ENCODE measurements around the gene GSTA5.
"Not testable (repeated sequence)": the region's sequence is repeated elsewhere in the genome, so short reads cannot be mapped to it uniquely, and the experiment has no call there.

GSTA5 gene

DNA sequence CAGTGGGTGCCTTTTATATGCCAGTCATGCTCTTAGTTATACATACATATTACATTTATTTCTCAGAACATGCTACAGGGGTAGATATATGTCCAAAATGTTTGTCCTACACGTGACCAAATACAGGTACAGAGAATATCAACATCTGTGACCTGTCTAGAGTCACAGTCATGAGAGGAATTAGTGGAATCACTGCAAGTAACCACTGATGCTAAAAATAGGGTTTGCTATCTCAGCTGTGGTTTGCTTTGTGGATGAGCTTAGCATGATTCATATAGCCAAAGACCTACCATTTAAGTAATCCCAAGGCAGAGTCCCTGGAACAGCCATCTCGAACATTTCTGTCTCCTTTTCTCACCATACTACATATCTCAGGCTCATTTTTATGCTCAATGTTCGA is 36.6 kb upstream of the GSTA5 start:
- TF ChIP-seq, protein P1, sequence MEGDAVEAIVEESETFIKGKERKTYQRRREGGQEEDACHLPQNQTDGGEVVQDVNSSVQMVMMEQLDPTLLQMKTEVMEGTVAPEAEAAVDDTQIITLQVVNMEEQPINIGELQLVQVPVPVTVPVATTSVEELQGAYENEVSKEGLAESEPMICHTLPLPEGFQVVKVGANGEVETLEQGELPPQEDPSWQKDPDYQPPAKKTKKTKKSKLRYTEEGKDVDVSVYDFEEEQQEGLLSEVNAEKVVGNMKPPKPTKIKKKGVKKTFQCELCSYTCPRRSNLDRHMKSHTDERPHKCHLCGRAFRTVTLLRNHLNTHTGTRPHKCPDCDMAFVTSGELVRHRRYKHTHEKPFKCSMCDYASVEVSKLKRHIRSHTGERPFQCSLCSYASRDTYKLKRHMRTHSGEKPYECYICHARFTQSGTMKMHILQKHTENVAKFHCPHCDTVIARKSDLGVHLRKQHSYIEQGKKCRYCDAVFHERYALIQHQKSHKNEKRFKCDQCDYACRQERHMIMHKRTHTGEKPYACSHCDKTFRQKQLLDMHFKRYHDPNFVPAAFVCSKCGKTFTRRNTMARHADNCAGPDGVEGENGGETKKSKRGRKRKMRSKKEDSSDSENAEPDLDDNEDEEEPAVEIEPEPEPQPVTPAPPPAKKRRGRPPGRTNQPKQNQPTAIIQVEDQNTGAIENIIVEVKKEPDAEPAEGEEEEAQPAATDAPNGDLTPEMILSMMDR (IDR thresholded peaks at IDR 0.05; ENCODE audit: low read length, missing control alignments) = no peak
- no peak overlapping the region for H3K4me3 ChIP-seq (replicated peaks; ENCODE audit: low read depth, low read length)
- peak; percentile 80 for DNase-seq (ENCODE audit: low read depth)

DNA sequence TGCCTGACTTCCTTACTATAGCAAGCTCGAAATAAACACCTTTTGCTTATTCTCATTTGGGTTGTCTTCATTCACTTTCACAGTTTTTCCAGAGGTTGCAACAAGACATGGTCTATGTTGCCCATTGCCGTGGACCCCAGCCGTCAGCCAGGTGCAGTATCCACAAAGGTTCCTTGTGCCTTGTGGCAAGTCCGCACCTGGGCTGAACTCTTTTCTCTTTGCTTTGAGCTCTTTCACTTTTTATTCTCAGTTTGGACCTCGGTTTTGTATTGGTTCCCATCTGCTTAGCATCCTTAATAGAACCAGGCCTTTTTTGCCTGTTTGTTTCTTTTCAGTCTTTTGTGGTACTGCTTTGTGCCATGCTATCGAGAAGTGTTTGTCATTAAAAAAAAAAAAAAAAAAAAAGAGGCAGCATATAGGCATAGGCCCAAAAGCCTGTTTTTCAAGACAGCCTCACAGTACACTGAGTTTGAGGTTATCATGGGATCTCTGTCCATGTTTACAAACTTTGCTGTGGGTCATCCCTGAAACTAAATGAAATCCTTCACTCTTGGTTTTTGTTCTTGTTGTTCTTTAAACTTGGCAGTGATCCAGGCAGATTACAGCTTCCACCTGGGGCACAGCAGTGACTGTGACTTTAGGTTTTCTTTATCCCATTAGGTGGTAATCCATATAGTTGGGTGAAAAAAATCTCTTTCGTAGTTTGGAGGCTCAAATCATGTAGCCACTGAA is 35.6 kb upstream of the GSTA5 start:
- peak; percentile 10 for DNase-seq (ENCODE audit: low read depth)
- no peak overlapping the region for H3K4me3 ChIP-seq (replicated peaks; ENCODE audit: low read depth, low read length)
- TF ChIP-seq, protein P1 (IDR thresholded peaks at IDR 0.05; ENCODE audit: low read length, missing control alignments) = no peak

DNA sequence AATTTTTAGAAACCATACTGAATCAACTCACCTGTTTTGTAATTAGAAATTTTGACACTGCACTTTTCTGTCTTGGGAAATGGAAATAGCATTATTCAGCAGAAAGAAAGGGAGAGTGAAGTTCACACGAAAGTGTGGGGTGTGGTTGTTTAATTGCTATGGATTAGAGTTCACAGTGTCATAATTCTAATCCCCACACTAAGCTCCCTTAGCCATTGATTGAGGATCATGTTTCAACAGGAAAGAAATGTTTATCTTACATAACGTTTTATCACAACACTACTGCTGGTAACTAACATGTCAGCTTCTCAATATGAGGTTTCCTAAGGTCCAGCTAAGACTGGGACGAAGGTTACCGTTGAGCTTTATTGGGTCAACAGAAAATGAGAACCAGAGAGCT is 31.4 kb upstream of the GSTA5 start:
- no peak for DNase-seq (ENCODE audit: low read depth)
- H3K4me3 ChIP-seq (replicated peaks; ENCODE audit: low read depth, low read length) = no peak overlapping the region
- TF ChIP-seq, protein P1 (IDR thresholded peaks at IDR 0.05; ENCODE audit: low read length, missing control alignments) = no peak

DNA sequence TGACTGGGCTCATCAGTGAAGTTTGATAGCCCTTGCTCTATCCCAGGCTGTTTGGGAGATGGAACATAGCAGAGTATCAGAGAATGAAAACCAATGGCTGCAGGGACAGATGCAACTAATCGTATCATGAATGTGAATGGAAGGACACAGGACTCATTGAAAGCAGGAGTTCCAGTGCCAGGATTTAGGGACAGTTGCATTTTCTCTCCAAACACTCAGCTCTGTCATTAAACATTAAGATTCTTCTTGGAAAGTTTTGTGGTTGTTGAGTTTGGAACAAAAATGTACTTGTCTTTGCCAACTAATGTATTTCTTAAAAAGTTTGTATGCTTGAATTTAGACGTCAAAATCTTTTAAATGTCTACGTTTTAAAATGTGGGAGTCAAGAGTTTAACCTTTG is 31.0 kb upstream of the GSTA5 start:
- H3K4me3 ChIP-seq (replicated peaks; ENCODE audit: low read depth, low read length) = no peak overlapping the region
- no peak for DNase-seq (ENCODE audit: low read depth)
- TF ChIP-seq, protein P1 (IDR thresholded peaks at IDR 0.05; ENCODE audit: low read length, missing control alignments) = no peak

DNA sequence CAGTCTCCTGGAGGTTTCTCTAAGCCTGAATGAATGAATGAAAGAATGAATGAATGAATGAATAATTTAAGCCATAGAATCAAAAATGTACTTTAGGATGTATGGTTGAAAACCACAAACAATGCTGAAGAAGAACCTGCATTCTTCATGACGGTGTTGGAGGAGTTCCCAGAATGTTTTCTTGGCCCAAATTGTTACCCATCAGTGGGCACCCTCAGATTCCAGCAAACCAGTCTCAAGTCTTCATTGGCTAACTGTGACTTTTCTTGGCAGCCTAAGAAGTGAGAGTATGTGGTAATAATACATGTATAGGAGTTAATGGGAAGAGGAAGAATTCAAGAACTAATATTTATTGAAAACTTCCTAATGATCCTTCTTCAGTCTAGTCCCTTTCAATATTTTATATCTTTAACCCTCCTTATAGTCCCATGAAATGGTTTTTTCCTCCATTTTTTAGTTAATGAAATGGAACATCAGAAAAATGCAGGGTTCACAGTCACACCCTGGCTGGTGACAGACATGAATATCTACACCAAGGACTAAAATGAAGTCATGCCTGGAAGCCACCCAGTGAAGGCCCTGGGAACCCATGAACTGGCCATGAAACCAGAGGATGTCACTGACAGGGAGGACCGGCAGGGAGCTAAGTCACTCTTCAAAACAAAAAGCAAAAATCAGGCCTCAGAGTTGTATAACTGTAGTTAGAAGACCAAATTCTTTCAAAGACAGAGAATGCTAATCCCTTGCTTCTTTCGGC is 29.9 kb upstream of the GSTA5 start:
- peak; percentile 35 for DNase-seq (ENCODE audit: low read depth)
- H3K4me3 ChIP-seq (replicated peaks; ENCODE audit: low read depth, low read length) = not testable (repeated sequence)

DNA sequence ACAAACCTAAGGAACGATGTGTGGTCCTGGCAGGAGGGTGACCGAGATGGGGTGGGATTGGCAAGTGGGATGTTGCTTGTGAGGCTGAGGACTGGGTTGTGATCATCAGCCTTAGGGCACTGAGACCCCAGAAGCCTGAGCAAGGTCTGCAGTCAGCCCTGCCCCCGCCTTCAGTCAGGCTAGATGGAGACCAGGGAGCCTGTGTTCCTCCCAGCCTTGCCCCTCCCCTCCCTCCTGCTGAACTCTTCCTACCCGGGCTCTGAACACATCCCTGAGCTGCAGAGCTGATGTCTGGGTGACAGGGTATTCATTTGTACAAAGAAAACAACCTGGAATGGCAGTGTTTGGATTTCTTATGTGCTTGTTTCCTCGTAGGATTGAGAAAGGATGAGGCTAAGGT is 28.3 kb upstream of the GSTA5 start:
- not testable (repeated sequence) for DNase-seq (ENCODE audit: low read depth); H3K4me3 ChIP-seq (replicated peaks; ENCODE audit: low read depth, low read length)

DNA sequence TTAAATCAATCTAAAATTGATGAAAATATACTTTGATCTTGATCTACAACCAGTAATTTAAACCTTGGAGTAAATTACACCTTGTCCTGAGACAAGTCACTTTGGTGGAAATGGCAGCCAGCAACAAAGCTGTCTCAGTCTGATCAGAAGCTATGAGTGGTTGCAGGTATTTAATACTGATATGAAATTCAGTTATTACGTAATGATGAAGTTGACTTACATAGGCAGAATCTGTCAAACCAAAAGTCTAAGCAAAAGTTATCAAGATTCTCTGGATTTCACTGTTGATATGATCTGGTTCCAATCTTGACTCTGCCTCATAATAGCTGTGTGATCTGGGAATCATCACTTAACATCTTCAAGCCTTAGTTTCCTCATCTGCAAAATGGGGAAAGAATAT is 27.6 kb upstream of the GSTA5 start:
- DNase-seq (ENCODE audit: low read depth) = no peak
- TF ChIP-seq, protein P1 (IDR thresholded peaks at IDR 0.05; ENCODE audit: low read length, missing control alignments) = no peak
- no peak overlapping the region for H3K4me3 ChIP-seq (replicated peaks; ENCODE audit: low read depth, low read length)

DNA sequence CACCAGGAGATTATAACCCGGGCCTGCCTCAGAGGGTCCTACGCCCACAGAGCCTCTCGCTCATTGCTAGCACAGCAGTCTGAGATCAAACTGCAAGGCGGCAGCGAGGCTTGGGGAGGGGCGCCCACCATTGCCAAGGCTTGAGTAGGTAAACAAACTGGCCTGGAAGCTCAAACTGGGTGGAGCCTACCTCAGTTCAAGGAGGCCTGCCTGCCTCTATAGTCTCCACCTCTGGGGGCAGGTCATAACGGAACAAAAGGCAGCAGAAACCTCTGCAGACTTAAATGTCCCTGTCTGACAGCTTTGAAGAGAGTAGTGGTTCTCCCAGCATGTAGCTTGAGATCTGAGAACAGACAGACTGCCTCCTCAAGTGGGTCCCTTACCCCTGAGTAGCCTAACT is 20.5 kb upstream of the GSTA5 start:
- H3K4me3 ChIP-seq (replicated peaks; ENCODE audit: low read depth, low read length); DNase-seq (ENCODE audit: low read depth): not testable (repeated sequence)
